Epithelial cell of proximal tubule (primary cell): Measurements from ENCODE around the gene FAAP20. TPM values are rescaled to one million over a fixed set of nuclear protein-coding genes. Genes with fewer than 3 reads are reported as not detected.

Experiments used
- DNase-seq: peaks from one replicate; pipeline ENCODE4 v3.0.0-alpha.2; 2011; ENCODE audit warnings: low read depth
- H3K4me3 ChIP-seq: 2 replicates; pipeline ENCODE4 v1.5.1; 2011; ENCODE audit warnings: low read depth, mild to moderate bottlenecking, low read length
- total RNA-seq: library from RNA; depleted of rRNA; stranded (reverse); fragments of >200 nt; gene quantifications from 2 replicates; pipeline ENCODE4 v1.2.3, GENCODE V29; 2015
- TF ChIP-seq, protein P1 (sequence below): conservative IDR thresholded peaks from 2 replicates; pipeline ENCODE4 v1.5.1; 2012; ENCODE audit warnings: low read depth, mild to moderate bottlenecking, low read length

The FAAP20 gene
- total RNA-seq, 1 donor from 2014 or later: 40.0 TPM

DNA sequence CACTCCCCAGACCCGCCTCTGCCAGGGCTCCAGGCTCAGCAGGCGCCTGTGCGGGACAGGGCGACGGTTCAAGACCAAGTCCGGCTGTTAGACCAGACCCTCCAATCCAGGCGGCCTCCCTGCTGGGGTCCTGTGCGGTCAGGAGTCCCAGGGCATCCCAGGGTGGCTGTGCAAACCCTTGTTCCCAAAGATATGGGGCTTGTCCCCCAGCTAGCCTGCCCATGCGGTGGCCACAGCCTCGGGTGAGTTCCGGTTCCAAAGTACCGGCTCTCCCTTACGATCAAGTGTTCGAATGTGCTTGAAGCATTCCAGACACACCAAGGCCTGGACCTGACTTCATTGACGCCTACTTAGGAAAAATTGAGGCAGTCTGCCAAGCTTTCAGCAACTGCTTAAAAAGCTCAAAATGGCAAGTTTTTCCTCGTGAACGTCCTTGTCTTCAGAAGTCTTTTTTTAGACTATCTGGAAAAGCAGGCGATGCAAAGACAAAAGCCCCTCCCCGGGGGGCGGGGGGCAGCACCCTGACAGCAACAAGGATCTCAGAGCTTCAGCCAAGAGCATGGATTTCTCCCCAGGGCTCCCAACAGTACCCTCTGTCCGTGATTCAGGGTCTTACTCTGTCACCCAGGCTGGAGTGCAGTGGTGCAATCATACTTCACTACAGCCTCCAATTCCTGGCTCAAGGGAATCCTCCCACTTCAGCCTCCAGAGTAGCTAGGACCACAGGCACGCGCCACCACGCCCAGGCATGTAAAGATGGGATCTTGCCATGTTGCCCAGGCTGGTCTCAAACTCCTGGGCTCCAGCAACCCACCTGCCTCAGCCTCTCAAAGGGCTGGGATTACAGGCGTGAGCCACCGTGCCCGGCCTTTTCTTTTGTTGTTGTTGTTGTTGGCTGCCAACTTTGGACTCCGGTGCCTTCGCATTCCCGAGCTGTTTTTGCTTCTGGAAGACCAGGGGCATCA is 2.3 kb downstream of the FAAP20 start:
- no peak overlapping the region for H3K4me3 ChIP-seq
- DNase-seq: no peak
- TF ChIP-seq, protein P1, sequence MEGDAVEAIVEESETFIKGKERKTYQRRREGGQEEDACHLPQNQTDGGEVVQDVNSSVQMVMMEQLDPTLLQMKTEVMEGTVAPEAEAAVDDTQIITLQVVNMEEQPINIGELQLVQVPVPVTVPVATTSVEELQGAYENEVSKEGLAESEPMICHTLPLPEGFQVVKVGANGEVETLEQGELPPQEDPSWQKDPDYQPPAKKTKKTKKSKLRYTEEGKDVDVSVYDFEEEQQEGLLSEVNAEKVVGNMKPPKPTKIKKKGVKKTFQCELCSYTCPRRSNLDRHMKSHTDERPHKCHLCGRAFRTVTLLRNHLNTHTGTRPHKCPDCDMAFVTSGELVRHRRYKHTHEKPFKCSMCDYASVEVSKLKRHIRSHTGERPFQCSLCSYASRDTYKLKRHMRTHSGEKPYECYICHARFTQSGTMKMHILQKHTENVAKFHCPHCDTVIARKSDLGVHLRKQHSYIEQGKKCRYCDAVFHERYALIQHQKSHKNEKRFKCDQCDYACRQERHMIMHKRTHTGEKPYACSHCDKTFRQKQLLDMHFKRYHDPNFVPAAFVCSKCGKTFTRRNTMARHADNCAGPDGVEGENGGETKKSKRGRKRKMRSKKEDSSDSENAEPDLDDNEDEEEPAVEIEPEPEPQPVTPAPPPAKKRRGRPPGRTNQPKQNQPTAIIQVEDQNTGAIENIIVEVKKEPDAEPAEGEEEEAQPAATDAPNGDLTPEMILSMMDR: no peak

DNA sequence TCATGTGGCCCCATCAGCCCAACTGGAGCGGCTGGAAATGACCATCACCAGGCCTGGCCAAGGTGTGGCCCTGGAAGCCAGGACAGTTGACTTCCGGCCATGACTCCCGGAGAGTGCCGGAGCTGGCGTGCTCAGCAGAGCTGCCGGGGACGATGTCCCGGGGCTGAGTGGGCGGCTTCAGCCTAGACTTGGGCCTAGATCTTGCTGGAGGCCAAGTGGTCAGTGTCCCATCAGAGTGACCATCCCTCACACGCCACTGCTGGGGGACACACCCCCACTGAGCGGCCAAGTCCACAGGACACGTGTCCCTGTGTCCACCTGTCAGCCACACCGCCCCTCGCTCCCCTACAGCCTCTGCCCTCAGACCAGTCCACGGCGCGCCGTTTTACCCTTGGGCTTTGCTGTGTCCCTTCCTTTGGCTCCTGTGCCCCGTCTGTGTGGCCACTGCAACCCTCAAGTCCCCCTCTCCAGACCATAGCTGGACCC is 4.0 kb downstream of the FAAP20 start:
- TF ChIP-seq, protein P1: no peak
- DNase-seq: no peak
- H3K4me3 ChIP-seq: peak overlapping the region; percentile 56

DNA sequence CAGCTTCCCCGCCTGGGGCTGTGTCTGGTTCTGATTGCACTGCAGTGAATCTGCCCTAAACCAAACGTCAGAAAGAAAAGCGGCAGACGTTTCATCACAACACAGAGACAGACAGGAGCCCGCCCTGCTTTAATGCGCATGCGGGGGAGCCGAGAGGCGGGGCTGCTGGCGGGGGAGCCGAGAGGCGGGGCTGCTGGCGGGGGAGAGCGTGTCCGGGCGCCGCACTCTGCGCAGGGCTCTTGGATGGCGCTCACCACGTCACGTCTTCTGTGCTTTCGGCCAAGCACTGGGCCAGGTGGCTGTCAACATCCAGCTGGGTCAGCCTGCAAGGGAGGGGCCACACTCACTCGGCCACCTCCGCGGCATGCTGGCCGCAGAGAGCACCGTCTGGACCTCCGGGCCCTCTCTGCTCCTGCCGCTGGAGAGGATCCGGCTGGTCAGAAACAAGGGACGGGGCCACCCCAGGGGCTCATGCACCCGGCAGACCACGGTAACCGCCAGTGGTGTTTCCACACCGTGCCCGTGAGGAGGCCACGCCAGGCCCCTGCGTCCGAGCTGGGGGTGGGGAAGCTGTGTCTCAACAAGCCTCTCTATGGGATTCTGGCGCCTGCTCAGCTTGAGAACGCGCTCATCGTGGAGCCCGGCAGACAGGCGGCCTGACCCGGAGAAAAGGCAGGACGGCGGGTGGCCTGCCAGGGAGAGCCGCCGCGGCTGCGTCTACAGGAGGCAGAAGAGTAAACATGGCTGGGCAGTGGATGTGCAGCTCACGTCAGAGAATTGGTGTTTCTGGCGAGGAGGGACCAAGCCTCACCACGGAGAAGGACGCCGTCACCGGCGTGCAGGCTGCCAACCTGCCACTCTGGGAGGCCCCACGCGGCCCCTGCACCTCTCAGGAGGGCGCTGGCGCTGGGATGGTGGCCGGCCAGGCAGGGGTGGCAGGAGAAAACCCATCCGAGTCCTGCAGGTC is 4.8 kb downstream of the FAAP20 start:
- TF ChIP-seq, protein P1: no peak
- peak overlapping the region; percentile 56 for H3K4me3 ChIP-seq
- DNase-seq: no peak

DNA sequence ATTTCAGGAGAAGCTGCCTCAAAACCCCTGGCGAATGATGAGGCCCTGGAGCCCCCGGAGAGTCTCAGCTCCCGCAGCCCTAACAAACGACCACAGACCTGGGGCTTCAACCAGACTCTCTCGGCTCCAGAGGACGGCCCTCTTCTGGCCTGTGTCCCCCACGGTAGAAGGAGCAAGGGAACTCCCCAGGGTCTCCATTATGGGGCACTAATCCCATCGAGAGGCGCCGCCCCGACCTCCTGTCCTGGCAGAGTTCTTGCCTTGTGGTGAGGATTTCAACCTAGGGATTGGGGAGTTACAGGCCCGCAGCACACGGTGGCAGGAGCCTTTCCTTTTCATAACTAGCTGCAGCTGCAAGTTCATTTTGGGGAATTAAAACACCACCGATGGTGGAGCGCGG is 6.2 kb downstream of the FAAP20 start:
- no peak for DNase-seq
- no peak overlapping the region for H3K4me3 ChIP-seq
- TF ChIP-seq, protein P1: no peak

DNA sequence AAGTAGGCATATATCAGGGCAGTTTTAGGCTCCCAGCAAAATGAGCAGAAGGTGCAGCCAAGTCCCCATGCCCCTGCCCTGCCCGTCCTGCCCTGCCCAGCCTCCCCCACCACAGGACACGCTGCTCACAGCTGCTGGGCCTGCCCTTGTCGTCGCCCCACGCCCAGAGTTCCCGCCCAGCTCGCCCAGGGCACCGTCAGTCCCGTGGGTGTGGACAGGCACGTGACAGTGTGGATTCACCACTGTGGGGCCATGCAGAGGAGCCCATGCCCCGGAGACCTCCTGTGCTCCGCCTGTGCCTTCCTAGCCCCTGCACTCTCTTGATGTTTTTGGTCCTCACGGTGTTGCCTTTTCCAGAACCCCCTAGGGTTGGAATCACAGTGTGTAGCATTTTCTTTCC is 7.0 kb downstream of the FAAP20 start:
- TF ChIP-seq, protein P1: no peak
- H3K4me3 ChIP-seq: no peak overlapping the region
- DNase-seq: no peak

DNA sequence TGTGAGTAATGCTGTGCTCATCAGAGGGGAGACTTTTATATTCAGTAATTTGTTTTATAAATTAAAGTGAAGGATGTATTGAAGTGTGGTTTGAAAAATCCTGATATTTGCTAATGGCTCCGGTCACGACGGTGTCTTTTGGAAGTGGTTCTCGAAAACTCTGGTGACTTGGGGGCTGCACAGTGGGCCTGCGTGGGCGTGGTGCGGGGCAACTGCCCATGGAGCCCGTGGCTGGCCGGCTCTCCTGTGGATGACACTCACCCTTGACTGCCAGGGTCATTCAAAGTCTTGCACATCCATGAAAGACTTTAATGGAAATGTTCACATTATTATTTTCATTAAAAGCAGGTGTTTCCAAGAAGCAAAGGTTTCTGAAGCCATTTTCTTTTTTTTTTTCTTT is 7.7 kb downstream of the FAAP20 start:
- H3K4me3 ChIP-seq: no peak overlapping the region
- TF ChIP-seq, protein P1: no peak
- no peak for DNase-seq
